Pulmonary artery endothelial cell (primary cell): ENCODE data around the gene EIF3L. TPM values are rescaled to one million over a fixed set of nuclear protein-coding genes. Genes with fewer than 3 reads are reported as not detected.
A peak's percentile ranks its signal among the peaks of the same experiment; 100 is the strongest.

Experiments
- DNase-seq: peaks from one replicate; pipeline ENCODE4 v3.0.0-alpha.2; 2011; ENCODE audit warnings: low read depth, low spot score
- total RNA-seq: library from RNA; depleted of rRNA; stranded (reverse); fragments of >200 nt; gene quantifications from 2 replicates; pipeline ENCODE4 v1.2.3, GENCODE V29; 2014

EIF3L gene
- total RNA-seq, 1 donor from 2014 or later, result 436 TPM

DNA sequence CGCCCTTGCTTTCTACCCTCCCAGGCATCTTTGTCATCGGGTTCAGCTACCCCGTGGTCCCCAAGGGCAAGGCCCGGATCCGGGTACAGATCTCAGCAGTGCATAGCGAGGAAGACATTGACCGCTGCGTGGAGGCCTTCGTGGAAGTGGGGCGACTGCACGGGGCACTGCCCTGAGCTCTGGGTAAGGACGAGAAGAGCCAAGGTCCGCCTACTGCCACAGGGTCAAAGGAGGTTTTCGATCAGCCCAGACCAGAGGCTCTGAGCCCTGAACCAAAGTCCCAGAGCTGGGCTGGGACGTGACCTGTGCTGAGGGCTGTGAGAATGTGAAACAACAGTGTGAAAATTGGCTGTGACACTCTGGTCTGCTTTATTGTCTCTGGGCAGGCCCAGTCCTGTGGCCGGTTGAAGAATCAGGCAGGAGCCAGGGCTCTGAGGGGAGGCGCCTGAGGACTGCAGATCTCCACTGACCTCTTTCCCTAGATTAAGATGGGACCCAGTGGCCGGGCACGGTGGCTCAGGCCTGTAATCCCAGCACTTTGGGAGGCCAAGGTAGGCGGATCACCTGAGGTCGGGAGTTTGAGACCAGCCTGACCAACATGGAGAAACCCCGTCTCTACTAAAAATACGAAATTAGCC, 32.6 kb upstream of the EIF3L start:
- DNase-seq, result no peak

DNA sequence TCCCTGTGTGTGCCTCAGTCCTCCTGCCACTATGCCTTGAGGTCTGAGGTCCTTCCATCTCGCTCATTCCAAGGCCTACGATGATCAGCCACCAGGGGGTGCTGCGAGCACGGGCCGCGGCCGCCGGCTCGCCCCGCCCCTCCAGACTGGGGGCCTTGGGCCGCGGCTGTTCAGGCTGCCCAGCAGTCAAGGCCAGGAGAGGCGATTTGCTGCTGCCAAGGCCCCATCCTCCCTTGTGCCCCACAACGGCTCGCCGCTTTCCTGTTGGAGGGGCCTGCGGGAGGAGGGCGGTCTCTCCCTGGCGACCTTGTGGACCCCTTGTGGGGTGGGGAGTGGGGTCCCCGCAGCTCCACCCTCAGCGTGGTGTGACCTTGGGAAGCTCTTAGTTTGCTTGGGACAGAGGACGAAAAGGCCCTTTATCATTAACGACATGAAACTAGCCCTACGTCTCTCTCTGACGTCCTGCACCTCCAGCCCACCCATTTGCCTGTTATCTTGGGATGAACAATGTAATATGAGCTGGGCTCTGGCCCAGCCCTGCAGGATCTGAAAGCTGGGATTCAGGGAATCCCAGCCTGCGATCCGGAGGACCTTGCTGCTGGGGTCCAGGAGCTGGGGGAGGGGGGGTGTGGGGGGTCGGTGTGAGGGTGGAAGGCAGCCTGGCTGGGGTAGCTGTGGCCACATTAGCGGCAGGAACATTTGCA, 31.4 kb upstream of the EIF3L start:
- peak; percentile 33 for DNase-seq

GRCh38 chr22:37818409-37819104, 30.7 kb upstream of the EIF3L start:
- DNase-seq, result no peak

- no peak for DNase-seq
These were observed 30.1 kb upstream of the EIF3L start for GRCh38 chr22:37819105-37819433.

DNA sequence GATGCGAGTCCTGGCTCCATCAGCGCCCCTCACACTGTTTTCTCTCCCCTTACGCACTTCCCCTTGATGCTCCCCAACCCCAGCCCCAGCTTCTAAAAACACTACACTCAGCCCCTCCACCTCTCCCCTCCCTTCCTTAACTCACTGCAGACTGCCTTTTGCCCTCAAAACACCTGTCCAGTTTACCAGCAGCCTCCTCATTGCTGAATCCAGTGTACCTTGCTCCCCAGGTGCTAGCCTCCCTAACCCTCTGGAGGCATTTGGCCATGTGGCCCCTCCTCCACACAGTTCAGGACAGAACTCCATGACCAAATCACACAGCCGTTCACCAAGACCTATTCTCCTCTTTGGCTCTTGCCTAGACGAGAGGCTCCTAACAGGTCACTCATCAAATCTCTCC, 28.9 kb upstream of the EIF3L start:
- no peak for DNase-seq

DNA sequence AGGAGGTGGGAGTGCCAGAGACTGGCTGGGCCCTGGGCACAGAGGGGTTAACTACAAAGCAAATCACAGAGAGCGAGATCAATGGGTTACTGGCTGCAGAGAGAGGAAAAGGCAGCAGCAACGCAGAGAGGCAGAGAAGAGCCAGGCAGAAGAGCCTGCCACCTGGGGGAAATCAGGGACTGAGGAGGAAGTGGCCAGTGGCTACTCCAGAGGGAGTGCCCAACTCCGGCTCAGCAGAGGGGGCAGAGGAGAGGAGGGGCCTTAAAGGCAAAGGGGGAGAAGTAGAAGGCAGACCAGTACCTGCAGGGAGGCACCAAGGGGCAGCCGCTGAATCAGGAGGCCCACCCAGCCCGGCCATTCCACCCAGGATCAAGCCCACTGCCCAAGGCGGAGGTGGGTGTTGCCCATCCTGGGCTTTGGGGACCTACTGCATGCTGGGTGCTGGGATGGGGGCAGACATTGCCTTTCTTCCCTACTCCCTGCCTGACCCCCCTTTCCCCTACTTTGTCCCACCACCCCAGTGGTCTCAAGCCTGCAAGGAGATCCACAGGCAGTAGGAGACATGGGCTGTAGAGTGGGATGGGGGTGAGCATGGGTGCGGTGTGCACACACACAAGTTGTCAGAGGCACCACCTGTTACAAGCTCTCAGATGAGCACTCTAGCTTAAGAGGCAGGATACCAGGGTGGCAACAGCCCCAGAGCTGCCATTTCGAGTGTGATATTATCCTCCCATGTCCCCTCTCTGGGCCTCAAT, 27.0 kb upstream of the EIF3L start:
- DNase-seq, result no peak

DNA sequence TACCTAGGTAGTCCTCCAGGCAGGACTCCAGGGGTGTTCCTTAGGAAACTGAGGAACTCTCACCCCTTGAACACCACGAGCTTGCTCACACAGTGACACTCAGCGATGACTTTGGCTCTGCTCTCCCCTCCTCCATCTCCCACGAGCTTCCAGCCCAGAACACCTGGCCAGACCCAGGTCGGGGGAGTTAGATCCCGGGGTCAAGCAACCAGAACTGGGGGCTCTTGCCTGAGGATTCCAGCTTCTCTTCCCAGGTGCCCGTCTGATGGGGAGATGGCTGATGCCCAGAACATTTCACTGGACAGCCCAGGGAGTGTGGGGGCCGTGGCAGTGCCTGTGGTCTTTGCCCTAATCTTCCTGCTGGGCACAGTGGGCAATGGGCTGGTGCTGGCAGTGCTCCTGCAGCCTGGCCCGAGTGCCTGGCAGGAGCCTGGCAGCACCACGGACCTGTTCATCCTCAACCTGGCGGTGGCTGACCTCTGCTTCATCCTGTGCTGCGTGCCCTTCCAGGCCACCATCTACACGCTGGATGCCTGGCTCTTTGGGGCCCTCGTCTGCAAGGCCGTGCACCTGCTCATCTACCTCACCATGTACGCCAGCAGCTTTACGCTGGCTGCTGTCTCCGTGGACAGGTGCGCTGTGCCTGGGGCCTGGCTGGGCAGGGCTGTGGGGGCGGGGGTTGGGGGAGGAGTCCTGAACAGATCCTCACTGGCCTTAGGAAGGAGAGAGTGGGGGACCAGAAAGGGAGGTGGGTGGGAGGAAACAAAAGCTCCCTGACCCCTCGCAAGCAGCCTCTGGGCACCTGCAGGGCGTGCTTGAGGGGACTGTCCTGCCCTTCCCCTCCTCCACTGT, 25.9 kb upstream of the EIF3L start, which contains the start of gene GALR3:
Gene GALR3, plus strand, starts transcription at position 249 of the 852 bp plus-strand sequence. Its CDS starts 25 bp downstream, at position 274.
- DNase-seq, result no peak

DNA sequence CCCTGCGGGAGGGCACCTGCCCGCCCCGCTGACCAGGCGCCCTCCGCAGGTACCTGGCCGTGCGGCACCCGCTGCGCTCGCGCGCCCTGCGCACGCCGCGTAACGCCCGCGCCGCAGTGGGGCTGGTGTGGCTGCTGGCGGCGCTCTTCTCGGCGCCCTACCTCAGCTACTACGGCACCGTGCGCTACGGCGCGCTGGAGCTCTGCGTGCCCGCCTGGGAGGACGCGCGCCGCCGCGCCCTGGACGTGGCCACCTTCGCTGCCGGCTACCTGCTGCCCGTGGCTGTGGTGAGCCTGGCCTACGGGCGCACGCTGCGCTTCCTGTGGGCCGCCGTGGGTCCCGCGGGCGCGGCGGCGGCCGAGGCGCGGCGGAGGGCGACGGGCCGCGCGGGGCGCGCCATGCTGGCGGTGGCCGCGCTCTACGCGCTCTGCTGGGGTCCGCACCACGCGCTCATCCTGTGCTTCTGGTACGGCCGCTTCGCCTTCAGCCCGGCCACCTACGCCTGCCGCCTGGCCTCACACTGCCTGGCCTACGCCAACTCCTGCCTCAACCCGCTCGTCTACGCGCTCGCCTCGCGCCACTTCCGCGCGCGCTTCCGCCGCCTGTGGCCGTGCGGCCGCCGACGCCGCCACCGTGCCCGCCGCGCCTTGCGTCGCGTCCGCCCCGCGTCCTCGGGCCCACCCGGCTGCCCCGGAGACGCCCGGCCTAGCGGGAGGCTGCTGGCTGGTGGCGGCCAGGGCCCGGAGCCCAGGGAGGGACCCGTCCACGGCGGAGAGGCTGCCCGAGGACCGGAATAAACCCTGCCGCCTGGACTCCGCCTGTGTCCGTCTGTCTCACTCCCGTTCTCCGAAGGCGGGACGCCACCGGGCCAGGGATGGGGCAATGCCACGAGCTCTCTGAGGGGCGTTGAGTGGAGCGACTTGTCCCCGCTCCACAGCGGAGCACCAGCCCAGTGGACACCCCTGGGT, 24.3 kb upstream of the EIF3L start:
- no peak for DNase-seq

DNA sequence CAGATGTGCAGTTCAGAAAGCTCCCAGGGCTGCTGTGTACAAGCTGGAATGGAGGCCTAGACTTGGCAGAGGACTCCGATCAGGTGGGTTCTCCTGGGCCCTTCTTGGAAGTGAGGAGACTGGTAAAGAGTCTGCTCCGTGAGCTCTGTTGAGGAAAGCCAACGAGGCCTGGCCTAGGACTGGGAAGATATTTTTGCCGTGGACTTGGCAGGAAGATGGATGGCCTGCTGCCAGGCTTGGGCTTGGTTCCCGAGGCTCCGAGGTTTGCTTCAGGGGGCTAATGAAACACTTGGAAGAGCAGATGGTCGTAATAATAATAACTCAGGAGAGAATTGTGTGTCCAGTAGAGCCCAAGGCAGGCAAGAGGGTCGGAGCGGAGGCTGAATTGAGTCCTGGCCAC, 22.2 kb upstream of the EIF3L start:
- DNase-seq, result no peak

GRCh38 chr22:37830093-37830842, 19.0 kb upstream of the EIF3L start:
- DNase-seq, result no peak

DNA sequence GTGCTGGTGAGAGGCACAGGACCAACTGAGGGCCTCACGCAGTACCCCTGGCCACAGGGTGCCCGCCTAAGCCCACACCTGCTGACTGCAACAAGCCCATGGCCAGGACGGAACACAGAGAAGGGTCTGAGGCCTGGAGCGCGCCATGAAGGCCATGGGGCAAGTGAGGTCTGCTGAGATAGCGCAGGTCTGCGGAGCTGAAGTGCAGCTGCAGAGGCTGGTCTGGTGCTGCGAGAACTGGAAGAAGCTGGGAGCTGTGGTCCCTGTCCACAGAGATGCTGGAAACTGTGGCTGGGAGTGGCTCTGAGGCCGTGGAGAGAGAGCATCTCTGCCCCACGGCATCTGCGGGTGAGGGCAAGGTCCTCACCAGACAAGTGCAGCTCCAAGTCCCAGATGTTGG, 17.7 kb upstream of the EIF3L start:
- DNase-seq, result no peak

GRCh38 chr22:37832022-37832857, 17.0 kb upstream of the EIF3L start:
- DNase-seq, result no peak

- DNase-seq, result no peak
These were observed 7.0 kb upstream of the EIF3L start for GRCh38 chr22:37842015-37842793.

DNA sequence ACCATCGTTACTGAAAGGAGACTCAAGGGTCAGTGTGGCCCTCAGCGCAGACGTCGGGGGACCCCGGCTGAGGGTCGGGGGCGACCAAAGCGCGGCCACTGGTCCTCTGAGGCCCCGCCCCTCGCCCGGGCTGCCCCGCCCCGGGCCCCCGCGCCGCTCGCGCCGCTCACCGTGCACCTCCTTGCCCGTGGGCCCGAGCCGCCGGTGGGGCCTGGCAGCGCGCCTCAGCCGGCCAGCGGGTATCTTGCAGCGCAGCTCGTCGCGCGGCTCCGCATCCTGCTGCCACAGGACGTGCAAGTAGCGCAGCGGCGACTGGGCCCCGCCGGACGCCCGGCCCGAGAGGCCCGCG, 5.5 kb upstream of the EIF3L start:
- no peak for DNase-seq

DNA sequence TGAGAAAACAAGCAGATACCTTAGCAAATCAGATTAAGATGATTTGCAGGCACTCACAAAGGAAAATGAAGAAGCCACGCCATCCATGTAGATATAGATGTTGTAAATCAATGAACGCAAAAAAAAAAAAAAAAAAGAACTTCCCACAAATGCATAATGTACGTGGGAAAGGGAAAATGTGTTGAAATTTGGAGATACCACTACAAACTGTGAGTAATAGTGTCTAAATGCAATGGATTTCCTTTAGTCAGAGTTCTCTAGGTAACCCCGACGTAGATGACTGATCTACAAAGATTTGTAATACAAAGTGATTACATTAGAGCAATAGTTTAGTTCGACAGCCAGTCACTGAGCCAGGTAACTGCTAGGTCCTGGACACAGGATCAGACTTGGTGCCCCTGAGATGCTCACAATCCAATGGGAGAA, 4.3 kb upstream of the EIF3L start:
- DNase-seq, result no peak

DNA sequence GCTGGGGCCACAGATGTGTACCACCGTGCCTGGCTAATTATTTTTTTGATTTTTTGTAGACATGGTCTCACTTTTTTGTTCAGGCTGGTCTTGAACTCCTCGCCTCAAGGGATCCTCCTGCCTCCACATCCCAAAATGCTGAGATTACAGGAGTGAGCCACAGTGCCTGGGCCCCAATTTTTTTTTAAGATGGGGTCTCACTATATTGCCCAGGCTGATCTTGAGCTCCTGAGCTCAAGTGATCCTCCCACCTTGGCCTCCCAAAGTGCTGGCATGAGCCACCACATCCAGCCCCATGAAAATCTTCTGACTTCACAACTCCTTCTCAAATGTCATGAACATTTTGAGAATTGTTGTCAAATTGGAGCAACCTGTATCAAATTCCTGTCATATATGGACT, 2.8 kb upstream of the EIF3L start:
- DNase-seq, result no peak

DNA sequence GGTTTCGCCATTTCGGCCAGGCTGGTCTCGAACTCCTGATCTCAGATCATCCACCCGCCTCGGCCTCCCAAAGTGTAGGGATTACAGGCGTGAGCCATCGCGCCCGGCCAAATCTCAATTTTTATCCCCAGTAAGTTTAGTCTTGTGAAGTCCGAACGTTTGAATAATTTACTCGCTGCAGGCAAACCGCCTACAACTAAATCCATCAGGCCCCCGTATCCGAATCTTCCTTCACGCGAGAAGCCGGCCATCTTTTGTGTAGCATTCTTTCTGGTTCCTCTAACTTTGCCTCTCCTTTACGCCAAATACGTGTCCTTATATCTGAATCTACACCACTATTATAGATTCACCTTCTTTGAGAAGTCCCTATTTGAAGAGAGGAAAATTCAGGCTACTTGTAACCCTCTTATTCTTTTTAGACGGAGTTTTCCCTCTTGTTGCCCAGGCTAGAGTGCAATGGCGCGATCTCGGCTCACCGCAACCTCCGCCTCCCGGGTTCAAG, 581 bp upstream of the EIF3L start:
- DNase-seq, result no peak
